Measurements from ENCODE around the gene SLC25A25. TPM values are rescaled to one million over a fixed set of nuclear protein-coding genes. Genes with fewer than 3 reads are reported as not detected.
A peak's percentile ranks its signal among the peaks of the same experiment; 100 is the strongest.

The SLC25A25 gene
- polyA plus RNA-seq, 3 donors, result 40.4 to 129 (median 61.0) TPM

DNA sequence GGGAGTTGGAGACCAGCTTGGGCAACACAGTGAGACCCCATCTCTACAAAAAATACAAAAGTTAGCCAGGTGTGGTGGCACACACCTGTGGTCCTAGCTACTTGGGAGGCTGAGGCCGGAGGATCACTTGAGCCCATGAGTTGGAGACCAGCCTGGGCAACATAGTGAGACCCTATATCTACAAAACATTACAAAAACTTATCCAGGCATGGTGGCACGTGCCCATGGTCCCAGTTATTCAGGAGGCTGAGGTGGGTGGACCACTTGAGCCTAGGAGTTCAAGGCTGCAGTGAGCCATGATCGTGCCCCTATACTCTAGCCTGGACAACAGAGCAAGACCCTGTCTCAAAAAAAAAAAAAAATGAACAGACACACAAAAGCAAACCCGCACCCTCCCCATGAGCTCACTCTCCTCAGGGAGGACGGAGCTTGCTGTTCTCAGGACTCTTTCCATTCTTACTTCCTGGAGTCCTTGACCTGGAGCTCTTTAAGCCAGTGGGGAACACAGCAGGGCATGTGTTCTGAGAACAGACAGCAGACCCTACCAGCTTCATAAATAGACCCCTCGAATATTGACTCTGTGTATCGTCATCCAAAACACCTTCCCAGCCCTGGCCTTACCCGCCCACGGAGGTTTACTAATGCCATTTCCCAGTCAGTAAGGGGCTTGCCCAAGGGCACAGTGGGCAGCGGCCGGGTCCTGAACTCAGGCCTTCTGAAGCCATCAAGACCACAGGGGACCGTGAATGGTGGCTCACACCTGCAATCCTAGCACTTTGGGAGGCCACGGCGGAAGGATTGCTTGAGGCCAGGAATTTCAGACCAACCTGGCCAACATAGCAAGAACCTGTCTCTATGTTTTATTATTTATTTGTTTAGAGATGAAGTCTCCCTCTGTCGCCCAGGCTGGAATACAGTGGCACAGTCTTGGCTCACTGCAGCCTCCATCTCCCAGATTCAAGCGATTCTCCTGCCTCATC, 48.4 kb downstream of the SLC25A25 start:
- 89 to 91% (median 90%) methylated on average over 16 of the region's 16 CpGs for WGBS, 3 donors
- H3K27ac ChIP-seq (ENCODE audit: low read depth, low read length), result no peak overlapping the region

GRCh38 chr9:128117613-128118471, 49.8 kb downstream of the SLC25A25 start:
- WGBS, 3 donors, result 9 to 16% (median 14%) methylated on average over 27 of the region's 27 CpGs
- no peak overlapping the region for H3K27ac ChIP-seq (ENCODE audit: low read depth, low read length)

GRCh38 chr9:128118472-128118857, 50.4 kb downstream of the SLC25A25 start:
- WGBS, 3 donors, result 49 to 56% (median 52%) methylated on average over 3 of the region's 3 CpGs

GRCh38 chr9:128118971-128119665, 51.1 kb downstream of the SLC25A25 start:
- WGBS, 3 donors, result 37 to 78% (median 75%) methylated on average over 15 of the region's 15 CpGs

More at GRCh38 chr9:128118472-128118857, 50.4 kb downstream of the SLC25A25 start:
- H3K27ac ChIP-seq (ENCODE audit: low read depth, low read length), result no peak overlapping the region

DNA sequence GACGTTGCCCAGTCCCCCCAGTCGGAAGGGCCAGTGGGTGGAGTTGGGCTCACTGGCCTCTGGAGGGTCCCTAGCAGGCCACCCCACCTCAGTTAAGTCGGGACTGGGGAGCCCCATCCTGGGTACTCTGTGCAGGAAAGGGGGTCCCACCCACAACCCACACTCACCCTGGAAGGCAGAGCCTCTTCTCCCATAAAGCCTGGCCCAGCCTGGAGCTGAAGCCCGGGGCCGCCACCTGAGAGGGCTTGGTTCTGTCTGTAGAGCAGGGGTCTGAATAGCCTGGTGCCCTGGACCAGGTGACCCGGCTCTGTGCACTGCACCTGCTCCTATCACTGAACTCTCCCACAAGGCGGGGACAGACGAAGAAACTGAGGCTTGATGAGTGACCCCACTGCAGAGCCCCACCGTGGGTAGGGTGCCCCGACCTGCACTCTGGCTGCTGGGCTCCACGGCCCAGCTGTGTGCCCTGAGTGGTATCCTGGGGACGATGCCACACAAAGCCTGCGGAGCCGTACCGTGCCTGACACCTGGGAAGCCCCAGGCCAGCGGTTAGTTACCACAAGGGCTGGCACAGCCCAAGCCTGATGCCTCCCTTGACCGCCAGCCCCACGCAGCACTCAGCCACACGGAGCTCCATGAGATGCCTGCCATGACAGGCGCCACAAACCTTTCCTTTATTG, 52.2 kb downstream of the SLC25A25 start:
- 84 to 90% (median 86%) methylated on average over 20 of the region's 20 CpGs for WGBS, 3 donors
- no peak overlapping the region for H3K27ac ChIP-seq (ENCODE audit: low read depth, low read length)

More at GRCh38 chr9:128118971-128119665, 51.1 kb downstream of the SLC25A25 start:
- no peak overlapping the region for H3K27ac ChIP-seq (ENCODE audit: low read depth, low read length)

DNA sequence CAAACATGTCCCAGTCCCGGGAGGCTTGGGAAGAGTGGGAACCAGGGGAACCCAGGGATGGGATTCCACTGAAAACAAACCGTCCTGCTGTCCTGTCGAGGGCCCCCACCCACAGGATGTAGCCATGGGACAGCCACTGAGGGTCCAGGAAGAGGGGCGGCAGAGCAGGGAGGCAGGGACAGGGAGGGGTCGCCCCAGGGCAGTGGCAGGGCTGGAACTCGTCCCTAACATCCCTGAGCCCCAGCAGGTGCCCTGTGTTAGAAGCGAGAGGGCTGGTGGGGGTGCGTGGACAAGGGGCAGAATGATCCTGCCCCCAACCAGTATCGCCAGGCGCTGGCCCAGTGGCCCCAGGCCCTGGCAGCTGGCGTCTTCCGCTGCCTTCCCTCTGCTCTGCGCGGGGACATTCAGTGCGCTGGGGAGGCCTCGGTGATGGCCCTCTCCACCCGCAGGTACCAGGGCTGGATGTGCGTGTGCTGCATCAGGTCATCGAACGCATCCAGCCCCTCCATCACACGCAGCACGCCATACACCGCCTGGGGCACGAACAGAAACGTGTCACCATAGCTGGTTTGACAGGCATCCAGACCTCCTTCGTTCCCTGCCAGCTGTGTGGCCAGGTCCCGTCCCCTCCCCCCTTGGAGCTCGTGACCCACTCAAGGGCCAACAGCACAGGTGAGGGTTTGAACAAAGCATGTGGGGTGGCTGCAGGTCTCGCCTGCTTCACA, 52.9 kb downstream of the SLC25A25 start:
- WGBS, 3 donors, result 87 to 91% (median 88%) methylated on average over 29 of the region's 29 CpGs
- no peak overlapping the region for H3K27ac ChIP-seq (ENCODE audit: low read depth, low read length)

- 92 to 98% (median 94%) methylated on average over 5 of the region's 5 CpGs for WGBS, 3 donors
- H3K27ac ChIP-seq (ENCODE audit: low read depth, low read length), result no peak overlapping the region
Observed at GRCh38 chr9:128121466-128121810, 53.4 kb downstream of the SLC25A25 start.

DNA sequence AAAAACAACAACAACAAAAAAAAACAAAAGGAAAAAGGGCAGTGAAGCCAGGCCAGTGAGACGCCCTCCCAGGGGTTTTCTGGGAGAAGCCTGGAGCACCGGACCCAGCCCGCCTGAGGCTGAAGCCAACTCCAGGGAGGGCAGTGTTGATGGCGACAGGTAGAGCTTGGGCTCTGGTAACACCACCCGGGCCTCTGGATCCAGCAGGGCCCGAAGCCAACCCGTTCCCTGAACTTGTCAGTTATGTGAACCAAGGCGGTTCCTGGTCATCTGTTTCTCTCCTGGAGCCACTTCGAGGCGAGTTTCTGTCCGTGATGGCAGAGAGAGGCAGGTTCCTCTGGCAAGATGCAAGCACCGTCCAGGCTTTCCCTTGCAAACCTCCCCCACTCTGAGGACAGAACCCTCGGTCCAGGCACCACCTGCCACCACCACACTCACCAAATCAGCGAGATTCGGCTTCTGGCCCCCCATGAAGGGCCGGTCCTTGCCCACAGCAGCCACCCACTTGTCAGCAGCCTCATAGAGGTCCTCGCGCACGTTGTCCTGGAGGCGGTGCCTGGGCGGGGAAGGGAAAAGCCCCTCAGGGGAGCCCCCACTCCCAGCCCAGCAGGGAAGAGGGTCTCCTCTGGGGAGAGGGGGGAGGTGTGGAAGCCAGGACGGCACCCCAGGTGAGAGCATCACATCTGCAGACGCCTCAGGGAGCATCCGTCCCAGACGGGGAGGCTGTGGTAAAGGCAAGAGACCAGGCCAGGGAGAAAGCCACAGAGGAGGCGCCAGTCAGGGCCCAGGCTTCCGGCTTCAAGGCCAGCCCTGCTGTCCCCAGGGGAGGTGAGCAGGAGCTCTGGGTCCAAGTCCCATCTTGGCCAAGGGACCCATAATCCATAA, 54.1 kb downstream of the SLC25A25 start:
- 88 to 90% (median 89%) methylated on average over 27 of the region's 27 CpGs for WGBS, 3 donors

GRCh38 chr9:128122809-128123175, 54.8 kb downstream of the SLC25A25 start:
- no peak overlapping the region for H3K27ac ChIP-seq (ENCODE audit: low read depth, low read length)
- WGBS, 3 donors, result 93 to 96% (median 96%) methylated on average over 23 to 24 of the region's 24 CpGs

More for the DNA sequence above, 54.1 kb downstream of the SLC25A25 start:
- no peak overlapping the region for H3K27ac ChIP-seq (ENCODE audit: low read depth, low read length)

- 90 to 94% (median 92%) methylated on average over 21 of the region's 21 CpGs for WGBS, 3 donors
- H3K27ac ChIP-seq (ENCODE audit: low read depth, low read length), result no peak overlapping the region
Observed at GRCh38 chr9:128123451-128124080, 55.5 kb downstream of the SLC25A25 start.

GRCh38 chr9:128124451-128124850, 56.4 kb downstream of the SLC25A25 start:
- 89 to 92% (median 90%) methylated on average over 8 of the region's 8 CpGs for WGBS, 3 donors
- no peak overlapping the region for H3K27ac ChIP-seq (ENCODE audit: low read depth, low read length)

GRCh38 chr9:128124873-128125579, 57.0 kb downstream of the SLC25A25 start:
- H3K27ac ChIP-seq (ENCODE audit: low read depth, low read length), result no peak overlapping the region
- WGBS, 3 donors, result 60 to 73% (median 64%) methylated on average over 16 of the region's 16 CpGs

GRCh38 chr9:128125580-128126354, 57.7 kb downstream of the SLC25A25 start:
- WGBS, 3 donors, result 31 to 45% (median 40%) methylated on average over 10 of the region's 10 CpGs
- H3K27ac ChIP-seq (ENCODE audit: low read depth, low read length), result no peak overlapping the region

- H3K27ac ChIP-seq (ENCODE audit: low read depth, low read length), result peak within 1 kb of the TSS; percentile 73
- WGBS, 3 donors, result 0 to 1% (median 0%) methylated on average over 55 to 56 of the region's 56 CpGs
Observed at GRCh38 chr9:128127568-128127989, 59.5 kb downstream of the SLC25A25 start, which contains the start of gene PTGES2. Gene PTGES2 (minus strand): TSS chr9:128127729. CDS start chr9:128127717, 12 bp downstream.

All from adipose tissue (tissue), 3 donors.